Cardiac fibroblast (primary cell): Measurements from ENCODE around the gene SEMA7A.
"Not testable (repeated sequence)": the region's sequence is repeated elsewhere in the genome, so short reads cannot be mapped to it uniquely, and the experiment has no call there.

Source experiments
- DNase-seq, 2 donors: peaks; one replicate each; pipeline versions ENCODE4 v3.0.0 to v3.0.0-alpha.2; 2010; ENCODE audit warnings: low read depth in 2 of 2
- H3K4me3 ChIP-seq, 2 donors: replicated peaks in 1 of 2; 1 replicate in 1 of 2; 2 replicates in 1 of 2; pipeline ENCODE4 v1.5.1; 2011; ENCODE audit warnings: low read depth in 2 of 2, low read length in 2 of 2, mild to moderate bottlenecking in 2 of 2, moderate library complexity in 1 of 2
- TF ChIP-seq, protein P1 (sequence below): IDR thresholded peaks from one replicate; pipeline ENCODE4 v1.5.1; 2011; ENCODE audit warnings: low read depth, mild to moderate bottlenecking, low read length, inconsistent platforms

SEMA7A gene

DNA sequence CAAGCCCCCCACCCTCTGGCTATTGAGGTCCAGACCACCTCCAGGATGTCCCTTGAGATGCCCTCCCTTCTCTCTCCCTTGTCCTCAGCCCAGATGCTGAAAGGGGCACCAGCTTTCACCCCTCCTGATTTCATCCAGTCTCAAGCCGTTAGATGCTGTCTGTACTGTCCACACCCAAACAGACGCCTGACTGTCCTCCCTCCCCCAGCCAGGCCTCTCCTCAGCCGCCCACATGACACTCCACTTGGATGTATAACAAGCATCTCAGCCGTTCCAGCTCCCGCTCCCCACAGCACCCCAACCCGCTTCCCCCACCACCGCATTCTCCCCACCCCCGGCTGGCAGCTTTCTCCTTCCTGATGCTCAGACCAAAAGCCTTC lies 41.3 kb downstream of the SEMA7A start:
- DNase-seq: no peak
- H3K4me3 ChIP-seq: no peak overlapping the region
- TF ChIP-seq, protein P1, sequence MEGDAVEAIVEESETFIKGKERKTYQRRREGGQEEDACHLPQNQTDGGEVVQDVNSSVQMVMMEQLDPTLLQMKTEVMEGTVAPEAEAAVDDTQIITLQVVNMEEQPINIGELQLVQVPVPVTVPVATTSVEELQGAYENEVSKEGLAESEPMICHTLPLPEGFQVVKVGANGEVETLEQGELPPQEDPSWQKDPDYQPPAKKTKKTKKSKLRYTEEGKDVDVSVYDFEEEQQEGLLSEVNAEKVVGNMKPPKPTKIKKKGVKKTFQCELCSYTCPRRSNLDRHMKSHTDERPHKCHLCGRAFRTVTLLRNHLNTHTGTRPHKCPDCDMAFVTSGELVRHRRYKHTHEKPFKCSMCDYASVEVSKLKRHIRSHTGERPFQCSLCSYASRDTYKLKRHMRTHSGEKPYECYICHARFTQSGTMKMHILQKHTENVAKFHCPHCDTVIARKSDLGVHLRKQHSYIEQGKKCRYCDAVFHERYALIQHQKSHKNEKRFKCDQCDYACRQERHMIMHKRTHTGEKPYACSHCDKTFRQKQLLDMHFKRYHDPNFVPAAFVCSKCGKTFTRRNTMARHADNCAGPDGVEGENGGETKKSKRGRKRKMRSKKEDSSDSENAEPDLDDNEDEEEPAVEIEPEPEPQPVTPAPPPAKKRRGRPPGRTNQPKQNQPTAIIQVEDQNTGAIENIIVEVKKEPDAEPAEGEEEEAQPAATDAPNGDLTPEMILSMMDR: no peak

- TF ChIP-seq, protein P1: no peak
- DNase-seq: no peak
- no peak overlapping the region for H3K4me3 ChIP-seq
Measured at GRCh38 chr15:74391582-74392450, 41.9 kb downstream of the SEMA7A start.

- H3K4me3 ChIP-seq: no peak overlapping the region
- DNase-seq: no peak
- TF ChIP-seq, protein P1: no peak
Measured at GRCh38 chr15:74390647-74391288, 43.0 kb downstream of the SEMA7A start.

DNA sequence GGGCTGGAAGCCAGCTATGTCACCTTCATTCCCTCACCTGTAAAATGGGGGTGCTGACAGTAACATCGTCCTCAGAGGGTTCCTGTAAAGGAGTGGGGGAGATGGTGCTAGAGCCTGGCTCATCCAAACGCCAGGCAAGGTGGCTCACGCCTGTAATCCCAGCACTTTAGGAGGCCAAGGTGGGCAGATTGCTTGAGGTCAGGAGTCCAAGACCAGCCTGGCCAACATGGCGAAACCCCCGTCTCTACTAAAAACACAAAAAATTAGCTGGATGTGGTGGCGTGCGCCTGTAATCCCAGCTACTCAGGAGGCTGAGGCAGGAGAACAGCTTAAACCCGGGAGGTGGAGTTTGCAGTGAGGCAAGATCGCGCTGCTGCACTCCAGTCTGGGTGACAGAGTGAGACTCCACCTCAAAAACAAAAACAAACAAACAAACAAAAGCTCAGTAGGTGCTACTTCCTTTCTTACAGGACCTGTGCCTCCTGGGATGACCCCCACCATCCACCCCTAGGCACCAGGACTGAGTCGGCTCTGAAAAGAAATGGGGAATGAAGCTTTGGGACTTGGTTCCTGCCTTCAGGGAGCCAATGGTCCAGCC lies 43.6 kb downstream of the SEMA7A start:
- not testable (repeated sequence) for H3K4me3 ChIP-seq, DNase-seq

GRCh38 chr15:74389241-74390048 lies 44.3 kb downstream of the SEMA7A start:
- no peak for DNase-seq
- no peak overlapping the region for H3K4me3 ChIP-seq
- TF ChIP-seq, protein P1: no peak

GRCh38 chr15:74388363-74388951 lies 45.3 kb downstream of the SEMA7A start:
- no peak for DNase-seq
- H3K4me3 ChIP-seq: no peak overlapping the region

More at GRCh38 chr15:74388363-74388951, 45.3 kb downstream of the SEMA7A start:
- TF ChIP-seq, protein P1: no peak
